SK-N-SH treated with all-trans-retinoic acid at 6 μM for 48 hours (cell line): ENCODE measurements around the gene METTL8.
"Not testable (repeated sequence)": the region's sequence is repeated elsewhere in the genome, so short reads cannot be mapped to it uniquely, and the experiment has no call there.

Experiments
- BACH2 ChIP-seq: fragments of 250-450 bp; sonication (Bioruptor Pico); IDR thresholded peaks from 2 replicates; pipeline ENCODE4 v1.9.0; 2021; ENCODE audit warnings: mild to moderate bottlenecking, borderline replicate concordance
- CREB5 ChIP-seq: fragments of 250-450 bp; sonication (Bioruptor Pico); IDR thresholded peaks from 2 replicates; pipeline ENCODE4 v1.5.1; 2020; ENCODE audit warnings: low read depth, mild to moderate bottlenecking, moderate library complexity
- PATZ1 ChIP-seq: fragments of 250-450 bp; sonication (Bioruptor Pico); IDR thresholded peaks from 2 replicates; pipeline ENCODE4 v1.8.0; 2020; ENCODE audit warnings: mild to moderate bottlenecking, moderate library complexity, borderline replicate concordance
- RARB ChIP-seq: fragments of 250-450 bp; sonication (Bioruptor Pico); IDR thresholded peaks from 2 replicates; pipeline ENCODE4 v1.8.0; 2021; ENCODE audit warnings: mild to moderate bottlenecking, moderate library complexity
- TCF4 ChIP-seq: fragments of 250-450 bp; sonication (Bioruptor Pico); IDR thresholded peaks from 2 replicates; pipeline ENCODE4 v1.8.0; 2021; ENCODE audit warnings: mild to moderate bottlenecking, moderate library complexity, borderline replicate concordance
- TSHZ2 ChIP-seq: fragments of 250-450 bp; sonication (Bioruptor Pico); IDR thresholded peaks from 2 replicates; pipeline ENCODE4 v1.5.0; 2020; ENCODE audit warnings: mild to moderate bottlenecking, moderate library complexity
- ZNF8 ChIP-seq: fragments of 450-650 bp; formaldehyde crosslinking; IDR thresholded peaks from 2 replicates; pipeline ENCODE4 v1.5.0; 2020; ENCODE audit warnings: mild to moderate bottlenecking, moderate library complexity

GRCh38 chr2:171382175-171382574 lies 51.6 kb downstream of the METTL8 start:
- not testable (repeated sequence) for TF ChIP-seq TSHZ2 (CRISPR knock-in tag); CREB5; RARB; TCF4; PATZ1 (CRISPR knock-in tag); BACH2 (CRISPR knock-in tag)
- TF ChIP-seq ZNF8 (CRISPR knock-in tag): peak; percentile 67
